Coronary artery (tissue), 2 donors: ENCODE measurements around the gene SIRPG.

Experiments
- DNase-seq: peaks from one replicate; pipeline ENCODE4 v3.0.0-alpha.2; 2017; ENCODE audit warnings: low spot score
- H3K27ac ChIP-seq, 2 donors: fragments of 200-600 bp; sonication (generic); one replicate each; pipeline ENCODE4 v1.5.1; 2016 to 2019
- H3K4me3 ChIP-seq: fragments of 200-600 bp; sonication (generic); 2 replicates; pipeline ENCODE4 v1.5.1; 2016; ENCODE audit warnings: mild to moderate bottlenecking, moderate library complexity
- CTCF ChIP-seq: fragments of 200-600 bp; sonication (generic); IDR thresholded peaks from one replicate; pipeline ENCODE4 v1.5.1; 2019; ENCODE audit warnings: antibody characterized with exemption

Gene SIRPG

GRCh38 chr20:1672728-1673127, 15.1 kb upstream of the SIRPG start:
- H3K4me3 ChIP-seq = no peak overlapping the region
- DNase-seq = no peak
- no peak for TF ChIP-seq CTCF
- H3K27ac ChIP-seq = no peak overlapping the region

- H3K4me3 ChIP-seq = no peak overlapping the region
- no peak overlapping the region for H3K27ac ChIP-seq
- no peak for DNase-seq
- no peak for TF ChIP-seq CTCF
Observed at GRCh38 chr20:1671891-1672669, 14.5 kb upstream of the SIRPG start.

GRCh38 chr20:1669304-1669703, 11.7 kb upstream of the SIRPG start:
- TF ChIP-seq CTCF = no peak
- Histone ChIP-seq H3K4me3 (no peak overlapping the region), H3K27ac (no peak overlapping the region)
- no peak for DNase-seq

GRCh38 chr20:1667502-1668085, 10.0 kb upstream of the SIRPG start:
- no peak overlapping the region for H3K27ac ChIP-seq
- TF ChIP-seq CTCF = no peak
- no peak for DNase-seq
- H3K4me3 ChIP-seq = no peak overlapping the region

- Histone ChIP-seq H3K4me3 (no peak overlapping the region), H3K27ac (no peak overlapping the region)
- TF ChIP-seq CTCF = no peak
- no peak for DNase-seq
Observed at GRCh38 chr20:1666802-1667201, 9.2 kb upstream of the SIRPG start.

GRCh38 chr20:1665345-1665744, 7.8 kb upstream of the SIRPG start:
- Histone ChIP-seq H3K27ac (no peak overlapping the region), H3K4me3 (no peak overlapping the region)
- no peak for DNase-seq
- TF ChIP-seq CTCF = no peak

- DNase-seq = no peak
- no peak for TF ChIP-seq CTCF
- H3K27ac ChIP-seq = no peak overlapping the region
- no peak overlapping the region for H3K4me3 ChIP-seq
Observed at GRCh38 chr20:1664911-1665310, 7.3 kb upstream of the SIRPG start.
